Activated CD4-positive, alpha-beta T cell treated with anti-CD3 and anti-CD28 coated beads, Interleukin-2, amount 50 U/mL, for 1 hour (primary cell): ENCODE data around the gene GNG7.
"Not testable (repeated sequence)": the region's sequence is repeated elsewhere in the genome, so short reads cannot be mapped to it uniquely, and the experiment has no call there.

Experiments used
- DNase-seq: peaks from one replicate; pipeline ENCODE4 v3.0.0-alpha.2; 2020

GNG7 gene

DNA sequence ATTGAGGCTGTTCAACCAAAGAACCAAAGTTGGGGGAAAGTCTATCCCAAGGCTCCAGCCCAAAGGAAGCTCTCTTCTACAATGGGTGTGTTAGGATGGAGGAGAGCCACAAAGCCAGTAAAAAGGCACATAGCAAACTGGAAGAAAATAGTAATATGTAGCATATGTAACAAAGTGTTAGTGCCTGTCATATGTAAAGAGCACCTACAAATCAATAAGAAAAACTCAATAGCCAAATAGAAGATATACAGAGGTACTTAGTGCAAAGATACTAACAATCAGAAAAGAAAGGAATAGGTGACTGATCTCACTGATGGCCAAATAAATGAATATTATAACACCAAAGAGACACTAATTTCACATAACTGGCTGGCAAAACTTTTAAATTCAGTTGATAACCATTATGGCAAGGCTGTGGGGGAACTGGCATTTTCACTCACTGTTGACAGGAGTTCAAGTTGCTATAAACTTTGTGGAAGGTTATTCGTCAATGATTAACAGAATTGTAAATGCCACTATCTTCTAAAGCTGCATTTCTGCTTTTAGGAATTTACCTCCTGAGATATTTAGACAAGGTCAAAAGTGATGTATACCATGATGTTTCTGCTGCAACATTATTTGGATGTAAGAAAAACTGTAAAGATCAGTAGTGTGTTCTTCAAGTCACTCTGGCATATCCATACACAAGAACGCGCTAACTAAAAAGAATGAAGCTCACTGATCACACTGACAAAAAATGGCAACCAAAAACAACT is 110.8 kb downstream of the GNG7 start:
- no peak for DNase-seq

DNA sequence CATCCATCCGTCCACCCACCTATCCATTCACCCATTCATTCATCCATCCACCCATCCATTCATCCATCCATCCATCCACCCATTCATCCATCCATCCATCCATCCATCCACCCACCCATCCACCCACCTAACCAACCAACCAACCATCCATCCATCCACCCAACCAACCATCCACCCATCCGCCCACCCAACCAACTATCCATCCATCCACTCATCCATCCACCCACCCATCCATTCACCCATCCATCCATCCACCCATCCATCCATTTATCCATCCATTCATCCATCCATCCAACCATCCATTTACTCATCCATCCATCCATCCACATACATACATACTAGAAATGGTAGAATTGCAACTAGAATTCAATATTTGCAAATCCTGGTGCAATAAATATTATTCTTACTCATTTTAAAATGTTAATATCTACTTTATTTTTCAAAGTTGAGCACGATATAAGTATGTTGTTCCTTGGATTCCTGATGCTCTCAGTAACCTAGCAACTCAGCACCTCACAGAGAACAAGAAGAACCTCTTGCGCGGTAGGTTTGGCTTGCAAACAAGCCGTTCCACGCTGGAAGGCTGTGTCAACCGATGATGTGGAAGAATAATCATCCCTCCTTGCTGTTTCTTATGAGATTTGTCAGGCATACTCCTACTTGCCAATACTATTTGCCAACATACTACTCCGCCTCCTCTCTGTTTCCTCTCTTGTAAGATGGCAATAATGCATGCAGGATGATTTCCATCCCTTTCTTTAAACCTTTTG is 111.7 kb downstream of the GNG7 start:
- DNase-seq = no peak

DNA sequence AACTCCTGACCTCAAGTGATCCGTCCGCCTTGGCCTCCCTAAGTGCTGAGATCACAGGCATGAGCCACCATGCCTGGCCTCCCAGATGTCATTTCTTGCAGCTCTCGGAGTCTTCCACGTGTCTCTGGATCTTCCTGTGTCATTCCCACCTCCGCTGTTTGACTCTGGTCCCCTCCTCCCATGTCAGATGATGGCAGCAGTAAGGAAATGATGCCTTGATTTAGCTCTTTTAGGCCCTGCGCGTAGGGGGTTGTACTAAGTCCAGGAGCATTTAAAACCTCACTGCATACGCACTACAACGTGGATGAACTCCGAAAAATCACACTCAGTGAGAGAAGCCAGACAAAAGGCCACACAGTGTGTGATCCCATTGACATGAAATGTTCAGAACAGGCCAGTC is 113.1 kb downstream of the GNG7 start:
- no peak for DNase-seq

DNA sequence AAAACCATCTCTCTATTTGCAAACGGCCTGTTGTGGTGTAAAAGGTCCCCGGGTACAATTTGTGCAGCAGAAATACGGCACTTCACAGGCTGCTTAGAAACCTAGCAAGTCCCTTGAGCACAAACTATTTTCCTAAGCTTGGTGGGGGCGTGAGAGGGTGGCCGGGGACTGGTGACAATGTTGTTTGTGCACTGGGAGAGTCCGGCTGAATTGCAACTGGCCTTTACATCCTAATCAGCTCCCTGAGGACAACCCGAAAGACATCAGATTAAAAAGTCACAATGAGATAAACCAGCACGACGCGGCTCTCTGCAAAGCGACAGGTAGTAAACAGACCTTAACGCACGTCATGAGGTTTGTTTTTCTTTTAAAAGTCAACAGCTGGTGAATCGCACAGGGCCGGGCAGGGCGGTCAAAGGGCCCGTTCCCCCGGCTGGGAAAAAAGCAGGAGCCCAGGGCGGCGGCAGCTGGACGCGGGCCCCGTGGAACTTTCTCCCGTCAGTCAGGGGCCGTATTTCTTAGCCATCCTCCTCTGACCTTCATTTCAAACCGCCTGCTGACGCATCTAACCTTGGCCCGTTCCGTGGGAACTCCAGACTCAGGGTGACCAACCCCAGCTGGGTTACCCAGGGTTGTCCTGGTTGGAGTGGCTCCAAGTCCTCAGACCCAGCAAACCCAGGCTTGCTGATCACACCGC is 114.3 kb downstream of the GNG7 start:
- DNase-seq = no peak

DNA sequence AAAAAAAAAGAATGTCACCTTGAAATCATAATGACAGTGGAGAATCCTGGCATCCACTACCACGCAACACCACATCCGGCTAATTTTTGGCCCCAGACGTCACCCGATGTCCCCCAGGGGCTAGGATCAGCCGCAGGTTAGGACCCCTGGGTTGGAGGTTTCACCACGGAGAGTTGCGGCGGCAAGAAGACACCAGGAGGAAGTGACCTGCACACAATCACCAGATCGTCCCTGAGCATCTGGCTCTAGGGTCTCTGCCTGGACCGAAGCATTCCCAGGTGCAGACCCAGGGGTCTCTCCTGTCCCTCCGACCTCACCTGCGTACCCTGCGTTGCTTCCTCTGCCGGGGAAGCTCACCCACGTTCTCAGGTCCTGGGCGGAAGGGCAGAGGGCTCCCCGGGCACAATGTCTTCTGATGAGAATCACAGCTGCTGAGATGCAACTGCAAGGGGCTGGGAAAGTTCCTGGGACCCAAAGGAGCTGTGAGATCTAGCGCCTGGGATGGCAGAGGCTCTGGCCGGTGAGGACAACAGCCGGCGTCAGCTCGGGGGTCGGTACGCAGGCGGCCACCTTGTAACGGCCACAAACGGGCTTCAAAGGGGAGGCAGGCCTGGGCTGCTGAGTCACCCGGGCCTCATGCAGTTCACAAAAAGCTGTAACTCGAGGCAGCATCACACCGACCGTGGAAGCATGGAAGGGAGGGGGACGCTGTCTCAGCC is 115.3 kb downstream of the GNG7 start:
- no peak for DNase-seq

DNA sequence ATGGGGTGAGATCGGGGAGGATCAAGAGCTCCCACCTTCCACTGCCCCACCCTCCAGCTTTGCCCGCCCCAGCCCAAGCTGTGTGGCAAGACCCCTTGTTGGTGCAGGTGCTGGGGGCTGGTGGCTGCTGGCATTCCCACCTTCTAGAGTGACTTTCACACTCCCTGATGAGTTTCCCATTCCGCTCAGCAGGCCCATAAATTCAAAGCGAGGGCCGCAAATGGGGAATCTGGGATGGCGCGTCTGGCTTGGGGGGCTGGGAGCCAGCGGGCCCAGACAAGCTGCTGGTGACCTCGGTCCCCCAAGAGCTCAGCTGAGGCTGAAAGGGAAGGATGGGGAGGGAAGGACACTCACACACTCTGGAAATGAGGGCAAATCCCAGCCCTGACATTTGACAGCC is 116.3 kb downstream of the GNG7 start:
- DNase-seq = no peak

DNA sequence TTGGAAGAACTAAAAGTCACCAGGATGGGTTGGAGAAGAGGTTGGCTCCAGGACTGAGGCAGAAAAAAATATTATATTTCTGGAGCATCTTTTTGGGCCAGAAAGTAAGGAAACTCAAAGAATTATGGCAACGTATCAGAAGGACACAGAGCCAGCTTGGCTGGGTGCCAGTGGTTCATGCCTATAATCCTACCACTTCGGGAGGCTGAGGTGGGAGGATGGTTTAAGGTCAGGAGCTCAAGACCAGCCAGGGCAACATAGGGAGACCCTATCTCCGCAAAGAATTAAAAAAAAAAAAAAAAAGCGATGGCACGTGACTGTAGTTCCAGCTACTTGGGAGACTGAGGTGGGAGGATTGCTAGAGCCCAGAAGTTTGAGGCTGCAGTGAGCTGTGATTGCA is 118.5 kb downstream of the GNG7 start:
- no peak for DNase-seq

DNA sequence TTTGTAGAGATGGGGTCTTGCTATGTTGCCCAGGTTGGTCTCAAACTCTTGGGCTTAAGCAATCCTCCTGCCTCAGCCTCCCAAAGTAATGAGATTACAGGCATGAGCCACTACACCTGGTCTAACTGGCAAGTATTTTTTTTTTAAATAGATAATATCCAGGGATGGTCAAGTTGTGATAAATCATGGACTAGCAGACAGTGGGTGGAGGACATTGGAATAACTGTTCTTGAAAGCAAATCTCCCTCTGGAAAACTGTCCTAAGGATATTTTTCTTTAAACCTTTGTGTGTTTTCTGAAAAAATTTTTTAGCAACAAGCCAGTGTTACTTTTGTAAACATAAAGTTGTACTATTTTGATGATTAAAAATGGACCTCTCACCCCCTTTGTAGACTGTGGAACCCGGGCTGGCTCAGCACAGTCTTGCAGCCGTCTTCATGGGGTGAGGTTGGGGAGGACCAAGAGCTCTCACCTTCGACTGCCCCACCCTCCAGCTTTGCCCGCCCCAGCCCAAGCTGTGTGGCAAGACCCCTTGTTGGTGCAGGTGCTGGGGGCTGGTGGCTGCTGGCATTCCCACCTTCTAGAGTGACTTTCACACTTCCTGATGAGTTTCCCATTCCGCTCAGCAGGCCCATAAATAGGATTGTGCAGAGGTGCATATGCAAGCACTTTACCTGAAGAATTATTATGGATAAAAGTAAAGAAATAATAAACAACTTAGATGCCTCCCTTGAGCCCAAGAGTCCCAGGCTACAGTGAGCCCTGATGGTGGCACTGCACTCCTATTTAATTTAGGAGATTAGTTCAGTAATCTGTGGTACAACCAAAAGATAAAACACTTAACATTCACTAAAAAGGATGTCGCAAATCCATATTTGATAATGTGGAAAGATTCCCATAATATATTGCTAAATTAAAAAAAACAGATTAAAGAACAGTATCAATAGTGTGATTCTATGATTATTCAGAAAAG is 119.2 kb downstream of the GNG7 start:
- DNase-seq = no peak

DNA sequence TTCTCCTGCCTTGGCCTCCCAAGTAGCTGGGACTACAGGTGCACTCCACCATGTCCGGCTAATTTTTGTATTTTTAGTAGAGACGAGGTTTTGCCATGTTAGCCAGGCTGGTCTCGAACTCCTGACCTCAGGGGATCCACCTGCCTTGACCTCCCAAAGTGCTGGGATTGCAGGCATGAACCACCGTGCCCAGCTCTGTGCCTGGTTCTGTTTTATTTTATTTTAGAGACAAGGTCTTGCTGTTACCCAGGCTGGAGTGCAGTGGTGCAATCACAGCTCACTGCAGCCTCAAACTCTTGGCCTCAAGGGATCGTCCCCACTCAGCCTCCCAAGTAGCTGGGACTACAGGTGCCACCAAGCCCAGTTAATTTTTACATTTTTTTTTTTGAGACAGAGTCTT is 122.1 kb downstream of the GNG7 start:
- not testable (repeated sequence) for DNase-seq

DNA sequence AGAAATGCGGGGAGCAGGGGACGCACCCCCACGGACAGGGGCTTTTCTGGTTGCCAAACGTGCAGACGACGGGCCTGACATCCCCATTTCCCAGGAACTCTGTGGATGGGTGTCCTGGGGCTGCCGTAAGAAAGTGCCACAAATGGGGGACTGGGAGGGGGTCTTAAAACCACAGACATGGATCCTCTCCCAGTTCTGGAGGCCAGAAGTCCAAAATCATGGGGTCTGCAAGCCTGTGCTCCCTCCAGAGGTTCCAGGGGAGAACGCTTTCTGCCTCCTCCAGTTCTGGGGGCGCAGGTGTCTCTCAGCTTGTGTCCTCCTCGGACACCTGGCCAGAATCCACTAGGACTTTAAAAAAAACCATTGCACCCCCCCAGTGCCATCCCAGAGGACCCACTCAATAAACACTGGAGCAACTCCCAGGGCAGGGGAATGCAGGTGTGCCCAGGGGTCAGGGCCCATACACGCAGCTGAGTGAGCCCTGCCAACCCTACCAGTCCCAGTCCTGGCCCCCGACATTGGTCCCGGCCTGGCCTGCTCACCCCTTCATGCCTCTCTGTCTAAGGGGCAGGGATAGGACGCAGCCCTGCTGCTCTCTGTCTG is 122.7 kb downstream of the GNG7 start:
- DNase-seq = no peak

DNA sequence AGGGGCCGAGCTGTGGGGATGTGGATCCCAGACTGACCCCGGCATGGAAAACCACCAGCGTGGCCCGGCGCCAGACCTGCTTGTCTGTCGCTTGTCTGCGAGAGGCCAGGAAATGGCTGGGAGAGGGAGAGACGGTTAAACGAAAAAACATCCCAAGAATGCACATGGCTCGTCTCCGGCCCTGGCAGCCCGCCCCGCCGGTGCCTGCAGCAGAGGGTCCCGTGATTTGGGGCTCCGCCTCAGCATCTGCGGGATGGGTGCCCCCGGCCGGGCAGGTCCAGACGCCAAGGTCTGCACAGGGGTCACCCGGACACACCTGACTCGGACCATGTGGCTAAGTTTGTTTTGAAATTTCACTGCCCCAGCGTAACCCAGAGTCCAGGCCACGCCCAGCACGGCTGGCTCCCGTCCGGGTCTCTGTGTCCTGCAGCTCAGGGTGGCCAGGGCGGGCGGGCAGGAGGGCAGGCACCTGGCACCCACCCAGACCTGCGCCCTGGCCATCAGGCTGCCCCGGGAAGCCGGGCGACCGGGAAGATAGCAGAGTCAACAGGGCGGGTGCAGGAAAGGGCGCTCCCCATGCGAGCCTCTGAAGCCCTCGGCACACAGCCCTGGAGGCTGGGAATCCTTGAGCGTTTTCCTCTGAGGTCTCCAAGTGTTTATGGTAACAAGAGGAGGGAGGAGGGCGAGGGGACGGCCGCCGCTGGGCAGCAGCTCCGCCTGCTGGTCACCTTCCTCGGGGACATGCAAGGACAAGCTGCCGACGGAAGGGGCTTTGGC is 123.4 kb downstream of the GNG7 start:
- peak; percentile 59 for DNase-seq

DNA sequence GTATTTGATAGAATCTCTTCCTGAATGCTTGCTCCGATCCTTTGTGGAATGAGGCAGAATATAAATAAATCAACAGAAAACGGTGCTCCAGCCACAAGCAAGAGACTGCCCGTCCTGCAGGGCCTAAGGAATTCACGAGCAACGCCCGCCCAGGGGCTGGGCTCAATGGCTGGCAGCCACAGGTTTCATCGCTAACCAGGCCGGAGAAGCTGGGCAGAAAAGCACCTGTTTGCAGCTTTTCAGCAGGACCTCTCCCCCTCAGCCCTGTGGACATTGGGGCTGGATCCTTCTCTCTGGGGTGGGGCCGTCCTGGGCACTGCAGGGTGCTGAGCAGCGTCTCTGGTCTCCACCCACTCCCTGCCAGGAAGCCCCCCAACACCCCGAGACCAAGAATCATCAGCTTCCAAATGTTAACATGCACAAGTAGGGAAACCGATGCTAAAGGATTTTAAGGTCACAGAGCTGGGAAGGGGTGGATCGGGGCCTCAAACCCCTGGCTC is 124.1 kb downstream of the GNG7 start:
- DNase-seq = no peak

DNA sequence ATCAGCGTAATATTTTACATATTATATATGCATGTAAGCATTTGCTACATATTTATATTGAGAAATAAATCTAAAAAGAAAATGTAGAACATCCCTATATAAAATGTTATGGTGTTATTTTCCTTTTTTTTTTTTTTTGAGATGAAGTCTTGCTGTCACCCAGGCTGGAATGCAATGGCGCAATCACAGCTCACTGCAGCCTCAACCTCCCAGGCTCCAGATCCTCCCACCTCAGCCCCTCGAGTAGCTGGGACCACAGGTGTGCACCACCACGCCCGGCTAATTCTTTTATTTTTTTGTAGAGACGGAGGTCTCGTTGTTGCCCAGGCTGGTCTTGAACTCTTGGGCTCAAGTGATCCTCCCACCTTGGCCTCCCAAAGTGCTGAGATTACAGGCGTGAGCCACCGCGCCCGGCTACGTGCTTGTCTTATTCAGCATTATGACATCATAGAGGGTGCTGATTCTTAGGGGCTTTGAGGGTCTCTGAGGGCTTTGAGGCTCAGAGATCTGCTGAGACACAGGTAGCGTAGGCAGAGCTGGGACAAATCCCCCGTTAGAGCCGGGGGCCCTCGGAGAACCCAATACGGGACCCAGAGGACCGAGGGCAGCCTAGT is 124.7 kb downstream of the GNG7 start:
- DNase-seq = no peak

DNA sequence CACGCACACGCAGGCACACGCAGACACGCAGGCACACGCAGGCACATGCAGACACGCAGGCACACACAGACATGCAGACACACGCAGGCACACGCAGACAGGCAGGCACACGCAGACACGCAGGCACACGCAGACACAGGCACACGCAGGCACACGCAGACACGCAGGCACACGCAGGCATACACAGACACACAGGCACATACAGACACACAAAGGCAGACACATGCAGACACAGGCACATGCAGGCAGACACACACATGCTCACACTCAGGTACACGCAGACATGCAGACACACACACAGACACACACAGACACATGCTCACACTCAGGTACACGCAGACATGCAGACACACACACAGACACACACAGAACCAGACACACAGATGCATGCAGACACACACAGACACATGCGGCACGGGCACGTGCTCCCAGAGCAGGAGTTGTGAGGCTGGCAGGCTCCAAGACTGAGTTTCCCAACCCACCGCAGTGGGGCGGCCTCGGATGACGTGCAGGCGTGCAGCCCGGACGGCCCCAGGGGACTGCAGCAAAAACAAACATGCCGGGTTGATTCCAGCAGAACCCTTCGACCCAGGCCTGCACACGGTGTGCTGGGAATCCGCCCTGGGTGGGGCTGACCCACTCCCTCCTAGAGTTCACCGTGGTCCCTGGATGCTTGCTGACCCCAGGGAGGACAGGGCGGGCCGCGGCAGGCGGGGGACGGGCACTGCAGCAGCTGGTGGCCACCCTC is 126.6 kb downstream of the GNG7 start:
- DNase-seq = no peak

DNA sequence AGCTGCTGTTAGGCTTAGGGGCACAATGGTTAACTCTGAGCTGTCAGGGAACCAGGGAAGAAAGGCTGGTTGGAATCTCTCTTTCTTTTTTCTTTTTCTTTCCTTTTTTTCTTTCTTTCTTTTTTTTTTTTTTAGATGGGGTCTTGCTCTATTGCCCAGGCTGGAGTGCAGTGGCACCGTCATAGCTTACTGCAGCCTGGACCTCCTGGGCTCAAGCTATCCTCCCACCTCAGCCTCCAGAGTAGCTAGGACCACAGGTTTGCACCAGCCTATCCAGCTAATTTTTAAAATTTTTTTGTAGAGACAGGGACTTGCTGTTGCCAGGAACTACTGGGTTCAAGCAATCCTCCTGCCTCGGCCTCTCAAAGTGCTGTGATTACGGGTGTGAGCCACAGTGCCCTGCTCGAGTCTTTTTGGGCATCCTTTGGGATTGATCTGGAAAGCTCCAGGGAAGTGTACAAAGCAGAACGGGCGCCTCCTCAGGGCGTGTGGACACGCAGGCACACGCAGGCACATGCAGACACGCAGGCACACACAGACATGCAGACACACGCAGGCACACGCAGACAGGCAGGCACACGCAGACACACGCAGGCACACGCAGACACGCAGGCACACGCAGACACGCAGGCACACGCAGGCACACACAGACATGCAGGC is 127.4 kb downstream of the GNG7 start:
- DNase-seq = no peak

DNA sequence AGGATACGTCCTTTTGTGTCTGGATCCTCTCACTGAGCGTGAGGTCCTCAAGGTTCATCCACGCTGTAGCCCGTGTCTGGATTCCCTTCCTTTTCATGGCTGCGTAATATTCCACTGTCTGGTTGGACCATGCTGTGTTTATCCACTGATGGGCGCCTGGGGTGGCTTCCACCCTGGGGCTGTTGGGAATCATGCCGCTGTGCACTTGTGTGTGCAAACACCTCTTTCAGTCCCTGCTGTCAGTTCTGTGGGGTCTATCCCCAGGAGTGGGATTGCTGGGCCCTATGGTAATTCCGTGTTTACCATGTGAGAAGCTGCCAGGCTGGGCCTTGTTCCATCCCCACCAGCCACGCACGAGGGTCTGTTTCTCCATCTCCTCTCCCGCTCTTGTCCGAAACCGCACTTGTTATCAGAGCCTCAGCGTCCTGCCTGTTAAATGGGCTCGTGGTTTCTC is 128.0 kb downstream of the GNG7 start:
- no peak for DNase-seq

DNA sequence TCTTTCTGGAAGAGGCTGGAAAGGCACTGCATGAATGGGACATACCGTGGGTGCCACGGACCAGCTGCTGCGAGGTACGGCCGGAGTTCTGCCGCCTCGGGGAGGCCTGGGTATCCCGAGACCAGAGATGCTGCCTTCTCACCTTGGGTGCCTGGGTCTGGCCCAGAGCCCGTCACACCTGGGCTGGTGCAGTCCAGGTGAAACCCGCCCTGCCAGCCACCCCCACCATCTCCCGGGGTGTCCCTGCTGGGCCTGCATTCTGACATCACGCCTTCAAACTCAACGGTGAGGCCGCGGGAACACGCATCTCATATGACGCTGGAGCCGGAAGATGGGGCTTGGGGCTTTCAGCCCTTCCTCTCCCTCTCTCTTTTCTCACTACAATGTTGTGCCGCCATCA is 128.6 kb downstream of the GNG7 start:
- no peak for DNase-seq

DNA sequence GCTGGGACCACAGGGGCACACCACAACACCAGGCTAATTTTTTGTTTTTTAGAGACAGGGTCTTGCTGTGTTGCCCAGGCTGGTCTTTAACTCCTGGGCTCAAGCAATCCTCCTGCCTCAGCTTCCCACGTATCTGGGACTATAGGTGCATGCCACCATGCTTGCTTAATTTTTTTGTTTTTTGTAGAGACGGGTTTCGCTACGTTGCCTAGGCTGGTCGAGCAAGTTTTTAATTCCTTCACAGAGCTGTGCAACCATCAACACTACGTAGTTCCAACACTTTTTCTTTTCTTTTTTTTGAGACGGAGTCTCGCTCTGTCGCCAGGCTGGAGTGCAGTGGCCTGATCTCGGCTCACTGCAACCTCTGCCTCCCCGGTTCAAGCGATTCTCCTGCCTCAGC is 130.3 kb downstream of the GNG7 start:
- DNase-seq = not testable (repeated sequence)
